ENCODE results near the gene SEL1L2. TPM values are rescaled to one million over a fixed set of nuclear protein-coding genes. Genes with fewer than 3 reads are reported as not detected.

The SEL1L2 gene
- total RNA-seq, 2 donors from 2014 or later, result not detected

- DNase-seq, result no peak
- TF ChIP-seq CTCF (conservative IDR thresholded peaks at IDR 0.05), result no peak
- H3K9me3 Mint-ChIP-seq, result no peaks in the 10 kb centered on the region
- H3K4me3 Mint-ChIP-seq, result no peak overlapping the region
- Histone ChIP-seq H3K27ac (ENCODE audit: low read depth, low read length) (no peak overlapping the region), H3K36me3 (ENCODE audit: control insufficient read depth, insufficient read depth, low read length) (no peaks in the 10 kb centered on the region), H3K4me1 (ENCODE audit: control insufficient read depth, insufficient read depth, low read length) (no peaks in the 10 kb centered on the region), H3K9ac (ENCODE audit: extremely low read depth, low read length, poor library complexity, severe bottlenecking) (no peak overlapping the region), H3K9me3 (ENCODE audit: control insufficient read depth, low read length) (no peaks in the 10 kb centered on the region), H3K27me3 (ENCODE audit: control insufficient read depth, insufficient read depth, low read length, poor library complexity, severe bottlenecking) (peaks cover 63% of the 10 kb centered on the region), H3K4me3 (ENCODE audit: low read length) (no peak overlapping the region)
- H3K4me1 Mint-ChIP-seq, result peaks cover 10% of the 10 kb centered on the region
- peaks cover 58% of the 10 kb centered on the region for H3K27me3 Mint-ChIP-seq (ENCODE audit: insufficient read depth)
- no peak overlapping the region for H3K27ac Mint-ChIP-seq
- peaks cover 6% of the 10 kb centered on the region for H3K36me3 Mint-ChIP-seq (ENCODE audit: low read depth)
- 96 to 100% methylated on average over 1 to 3 of the region's 3 CpGs for WGBS, 2 experiments (ENCODE audit: insufficient coverage in 1 of 2, insufficient read length in 1 of 2)
Measured at GRCh38 chr20:13824459-13824858, 166.0 kb downstream of the SEL1L2 start.

- Histone ChIP-seq H3K27me3 (ENCODE audit: control insufficient read depth, insufficient read depth, low read length, poor library complexity, severe bottlenecking) (peaks cover 43% of the 10 kb centered on the region), H3K9me3 (ENCODE audit: control insufficient read depth, low read length) (no peaks in the 10 kb centered on the region), H3K9ac (ENCODE audit: extremely low read depth, low read length, poor library complexity, severe bottlenecking) (no peak overlapping the region), H3K36me3 (ENCODE audit: control insufficient read depth, insufficient read depth, low read length) (peaks cover 1% of the 10 kb centered on the region), H3K4me3 (ENCODE audit: low read length) (no peak overlapping the region), H3K27ac (ENCODE audit: low read depth, low read length) (no peak overlapping the region), H3K4me1 (ENCODE audit: control insufficient read depth, insufficient read depth, low read length) (no peaks in the 10 kb centered on the region)
- DNase-seq, result peak; percentile 69
- TF ChIP-seq CTCF (conservative IDR thresholded peaks at IDR 0.05), result peak; percentile 67
- Mint-ChIP-seq H3K27me3 (ENCODE audit: insufficient read depth) (peaks cover 41% of the 10 kb centered on the region), H3K36me3 (ENCODE audit: low read depth) (peaks cover 18% of the 10 kb centered on the region), H3K4me3 (no peak overlapping the region), H3K27ac (no peak overlapping the region), H3K9me3 (no peaks in the 10 kb centered on the region), H3K4me1 (peaks cover 17% of the 10 kb centered on the region)
- WGBS, 2 experiments (ENCODE audit: insufficient coverage in 1 of 2, insufficient read length in 1 of 2), result 66 to 100% methylated on average over 1 to 2 of the region's 2 CpGs
Measured at GRCh38 chr20:13822459-13822858, 168.0 kb downstream of the SEL1L2 start.

- Mint-ChIP-seq H3K27me3 (ENCODE audit: insufficient read depth) (peaks cover 36% of the 10 kb centered on the region), H3K4me3 (no peak overlapping the region), H3K4me1 (peaks cover 20% of the 10 kb centered on the region), H3K9me3 (no peaks in the 10 kb centered on the region), H3K36me3 (ENCODE audit: low read depth) (peaks cover 22% of the 10 kb centered on the region), H3K27ac (no peak overlapping the region)
- TF ChIP-seq CTCF (conservative IDR thresholded peaks at IDR 0.05), result no peak
- Histone ChIP-seq H3K9ac (ENCODE audit: extremely low read depth, low read length, poor library complexity, severe bottlenecking) (no peak overlapping the region), H3K4me3 (ENCODE audit: low read length) (no peak overlapping the region), H3K27me3 (ENCODE audit: control insufficient read depth, insufficient read depth, low read length, poor library complexity, severe bottlenecking) (peaks cover 38% of the 10 kb centered on the region), H3K36me3 (ENCODE audit: control insufficient read depth, insufficient read depth, low read length) (peaks cover 7% of the 10 kb centered on the region), H3K27ac (ENCODE audit: low read depth, low read length) (no peak overlapping the region), H3K9me3 (ENCODE audit: control insufficient read depth, low read length) (no peaks in the 10 kb centered on the region), H3K4me1 (ENCODE audit: control insufficient read depth, insufficient read depth, low read length) (no peaks in the 10 kb centered on the region)
- 90 to 94% methylated on average over 6 to 7 of the region's 7 CpGs for WGBS, 2 experiments (ENCODE audit: insufficient coverage in 1 of 2, insufficient read length in 1 of 2)
- DNase-seq, result no peak
Measured at GRCh38 chr20:13821876-13822275, 168.5 kb downstream of the SEL1L2 start.
